Measurements from ENCODE around the gene DCXR.

The DCXR gene

GRCh38 chr17:82021107-82021899, 16.2 kb downstream of the DCXR start:
- peak; percentile 31 for DNase-seq

- no peak for DNase-seq
Measured at GRCh38 chr17:82020572-82021106, 16.9 kb downstream of the DCXR start.

DNA sequence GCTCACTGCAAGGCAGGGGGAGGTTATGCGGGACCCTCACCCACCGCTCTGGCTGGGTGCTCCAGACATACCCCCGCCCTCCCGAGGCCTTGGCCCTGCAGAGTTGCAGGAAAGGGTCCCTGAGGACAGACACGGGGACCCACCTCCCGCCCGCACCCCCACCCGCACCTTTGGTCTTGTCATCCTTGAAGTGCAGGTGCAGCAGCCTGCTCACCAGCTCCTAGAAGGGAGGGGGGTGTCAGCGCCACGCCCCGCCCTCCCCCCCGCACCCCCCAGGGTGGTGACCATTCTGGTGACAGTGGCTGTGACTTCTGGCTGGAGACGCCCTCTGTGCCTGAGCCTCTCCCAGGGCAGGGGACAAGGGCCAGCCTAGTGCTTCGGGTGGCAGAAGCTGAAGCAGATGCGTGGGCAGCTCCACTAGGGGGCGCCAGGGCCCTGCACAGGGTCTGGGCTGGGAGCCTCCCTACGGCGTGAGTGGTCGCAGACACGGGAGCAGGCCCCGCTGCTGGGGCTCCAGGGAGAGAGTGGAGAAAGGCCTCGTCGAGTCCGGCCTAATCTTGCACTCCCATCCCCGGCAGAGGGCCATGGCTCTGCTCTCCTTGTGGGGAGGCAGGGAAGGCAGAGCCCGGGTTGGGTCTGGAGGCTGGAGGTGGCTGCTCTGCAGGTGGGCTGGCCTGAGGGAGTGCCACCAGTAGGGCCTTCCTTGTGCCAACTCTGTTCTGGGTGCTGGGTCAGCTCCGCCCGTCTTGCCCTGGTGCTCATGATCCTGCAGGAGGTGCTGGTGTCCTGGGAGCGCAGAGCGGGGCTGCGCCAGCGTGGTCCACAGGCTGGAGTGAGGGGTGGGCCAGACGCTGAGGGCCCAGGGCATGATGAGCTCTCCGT, 17.6 kb downstream of the DCXR start:
- DNase-seq: no peak

DNA sequence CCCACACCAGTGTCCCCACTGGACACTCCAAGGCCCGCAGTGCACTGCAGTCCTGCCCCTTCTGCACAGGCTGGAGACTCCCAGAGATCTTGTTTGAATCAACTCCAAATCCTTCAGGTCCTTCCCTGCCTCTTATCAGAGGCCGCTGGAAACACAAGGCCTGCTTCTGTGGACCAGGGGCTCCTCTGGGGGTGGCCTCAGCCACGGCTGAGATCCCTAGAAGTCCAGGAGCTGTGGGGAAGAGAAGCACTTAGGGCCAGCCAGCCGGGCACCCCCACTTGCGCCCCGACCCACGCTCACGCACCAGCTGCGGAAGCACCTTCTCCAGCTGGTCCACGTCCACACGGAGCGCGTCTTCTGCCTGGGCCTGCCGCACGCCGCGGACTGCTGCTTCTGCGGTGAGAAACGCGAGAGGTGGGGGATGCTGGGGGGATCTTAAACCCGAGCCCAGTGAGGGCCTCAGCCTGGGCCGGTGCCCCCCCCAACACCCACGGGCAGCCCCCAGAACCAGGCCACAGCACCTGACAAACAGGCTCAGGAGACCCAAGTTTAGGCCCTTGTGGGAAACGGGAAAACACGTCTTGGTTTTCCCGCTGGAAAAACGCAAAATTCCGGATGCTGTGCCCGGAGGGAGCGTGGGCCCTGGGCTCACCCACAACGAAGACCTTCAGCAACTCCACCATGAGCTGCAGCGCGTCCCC, 18.4 kb downstream of the DCXR start:
- DNase-seq: no peak

DNA sequence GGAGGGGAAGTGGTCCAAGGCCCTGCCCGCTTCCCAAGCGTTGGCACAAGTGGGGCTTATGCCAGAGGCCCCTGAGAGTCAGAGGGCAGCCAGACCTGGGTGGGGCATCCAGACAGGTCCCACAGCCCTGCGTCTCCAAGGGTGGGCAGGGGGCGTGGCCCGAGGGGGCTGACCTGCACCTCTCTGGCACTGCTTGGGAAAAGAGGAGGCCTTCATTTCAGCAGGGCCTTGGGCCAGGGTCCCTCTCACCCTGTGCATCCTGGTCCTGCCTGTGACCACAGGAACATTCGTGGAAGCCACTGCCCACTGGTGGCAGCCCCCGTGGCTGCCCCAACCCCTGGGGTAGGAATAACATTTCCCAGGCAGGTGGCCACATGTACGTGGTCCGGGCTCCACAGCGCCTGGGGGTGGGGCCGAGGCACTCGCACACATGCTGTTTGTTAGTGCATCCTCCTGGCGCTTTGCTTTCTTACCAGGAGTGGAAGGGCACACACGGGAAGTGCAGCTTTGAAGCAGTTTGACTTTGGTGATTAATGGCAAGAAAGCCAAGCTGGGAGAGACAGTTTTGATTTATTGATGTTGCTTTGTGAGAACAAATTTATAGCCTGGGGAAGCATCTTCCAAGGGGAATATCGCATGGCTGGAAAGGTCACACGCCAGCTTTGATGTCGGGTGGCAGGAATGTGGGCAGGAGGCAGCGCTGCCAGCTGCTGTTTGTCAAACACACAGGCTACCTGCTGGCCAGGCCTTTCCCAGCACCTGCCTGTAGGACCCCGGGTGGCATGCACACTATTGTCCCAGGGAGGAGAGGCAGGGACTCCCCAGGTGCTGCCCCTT, 19.1 kb downstream of the DCXR start:
- DNase-seq: no peak

- DNase-seq: no peak
Measured at GRCh38 chr17:82017612-82018151, 19.8 kb downstream of the DCXR start.

DNA sequence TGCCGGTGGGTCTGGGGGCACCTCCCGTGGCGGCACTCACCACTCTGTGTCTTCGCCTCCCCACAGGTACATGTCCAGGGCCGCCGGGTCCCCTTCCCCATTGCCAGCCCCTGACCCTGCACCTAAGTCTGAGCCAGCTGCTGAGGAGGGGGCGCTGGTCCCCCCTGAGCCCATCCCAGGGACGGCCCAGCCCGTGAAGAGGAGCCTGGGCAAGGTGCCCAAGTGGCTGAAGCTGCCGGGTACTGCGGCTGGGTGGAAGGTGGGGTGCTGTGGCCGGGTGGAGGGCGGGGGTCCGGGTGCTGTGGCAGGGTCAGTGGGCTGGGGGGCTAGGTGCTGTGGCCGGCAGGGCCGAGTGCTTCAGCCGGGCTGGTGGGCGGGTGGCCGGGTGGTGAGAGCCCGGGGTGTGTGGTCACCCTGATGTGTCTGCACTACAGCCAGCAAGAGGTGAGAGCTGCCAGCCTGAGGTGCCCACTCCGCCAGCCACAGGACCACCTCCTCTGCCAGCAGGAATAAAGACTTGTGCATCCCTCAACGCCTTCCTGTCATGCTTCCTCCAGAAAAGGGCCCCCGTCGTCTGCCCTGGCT, 20.5 kb downstream of the DCXR start:
- no peak for DNase-seq

- no peak for DNase-seq
Measured at GRCh38 chr17:82016061-82016874, 21.2 kb downstream of the DCXR start.

GRCh38 chr17:82015311-82015971, 22.1 kb downstream of the DCXR start:
- DNase-seq: no peak

GRCh38 chr17:82014971-82015310, 22.6 kb downstream of the DCXR start:
- no peak for DNase-seq

DNA sequence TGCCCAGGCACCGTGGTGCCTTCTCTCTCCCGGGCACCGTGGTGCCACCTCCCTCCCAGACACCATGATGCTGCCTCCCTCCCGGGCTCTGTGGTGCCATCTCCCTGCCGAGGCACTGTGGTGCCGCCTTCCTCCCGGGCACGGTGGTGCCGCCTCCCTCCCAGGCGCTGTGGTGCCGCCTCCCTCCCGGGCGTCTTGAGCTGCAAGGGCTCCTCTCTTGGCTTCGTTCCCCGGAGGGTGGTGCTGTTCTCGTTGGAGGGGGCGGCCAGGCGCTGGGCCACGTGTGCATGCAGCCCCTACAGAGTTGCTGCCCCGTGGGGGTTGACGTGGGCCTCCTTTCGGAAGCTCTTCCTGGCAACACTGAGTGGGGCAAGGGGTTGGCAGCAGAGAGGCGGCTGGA, 23.1 kb downstream of the DCXR start:
- no peak for DNase-seq

GRCh38 chr17:82013772-82014321, 23.6 kb downstream of the DCXR start:
- DNase-seq: no peak

DNA sequence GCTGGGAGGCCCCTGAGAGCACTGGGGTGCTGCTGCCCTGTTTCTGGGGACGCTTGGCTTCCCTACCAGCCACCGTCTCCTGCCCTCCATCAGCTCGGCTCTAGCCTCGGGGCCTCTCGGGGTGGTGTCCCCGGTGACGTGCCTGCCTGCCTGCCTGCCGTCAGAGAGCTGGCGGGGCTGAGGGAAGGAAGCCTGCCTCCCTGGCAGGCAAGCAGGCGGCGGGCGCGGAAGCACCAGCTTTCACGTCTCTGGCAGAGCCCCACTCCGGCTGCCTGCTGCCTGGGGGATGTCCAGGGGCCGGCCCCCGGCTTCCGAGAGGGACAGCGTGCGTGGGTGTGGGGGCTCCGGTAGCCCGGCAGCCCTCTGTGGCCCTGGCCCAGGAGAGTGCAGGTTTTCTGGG, 24.2 kb downstream of the DCXR start:
- DNase-seq: no peak

DNA sequence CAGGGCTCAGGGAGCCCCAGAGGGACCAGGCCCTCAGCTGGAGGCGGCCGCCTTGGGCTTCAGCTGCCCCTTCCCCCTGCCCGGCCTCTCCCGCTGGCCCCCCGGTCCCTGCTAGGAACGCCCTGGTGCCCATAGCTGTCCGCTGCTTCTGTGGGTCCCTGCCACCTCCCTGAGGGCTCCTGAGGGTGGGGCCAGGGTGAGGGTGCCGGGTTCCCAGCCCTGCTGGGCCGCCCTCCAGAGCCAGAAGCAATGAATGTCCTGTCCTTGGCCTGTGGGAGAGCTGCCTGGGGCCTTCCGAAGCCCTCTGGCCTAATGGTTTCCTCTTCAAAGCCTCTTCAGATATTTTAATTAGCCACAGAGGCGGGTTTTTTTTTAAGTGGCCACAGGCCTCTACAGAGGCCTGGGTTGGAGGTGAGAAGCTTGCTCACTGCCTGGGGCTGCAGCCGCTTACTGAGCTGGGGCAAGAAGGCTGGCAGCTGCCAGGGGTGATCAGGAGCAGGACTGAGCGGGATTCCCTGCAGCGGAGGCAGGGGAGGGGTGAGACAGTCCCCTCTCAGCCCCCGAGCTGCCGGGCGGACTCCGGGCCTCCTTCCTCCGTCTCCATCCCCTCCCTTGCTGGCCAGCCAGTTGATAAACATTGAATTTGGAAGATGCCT, 24.7 kb downstream of the DCXR start:
- DNase-seq: no peak

- DNase-seq: no peak
Measured at GRCh38 chr17:82012261-82012639, 25.2 kb downstream of the DCXR start.

- DNase-seq: no peak
Measured at GRCh38 chr17:82011617-82012187, 25.8 kb downstream of the DCXR start.

- DNase-seq: no peak
Measured at GRCh38 chr17:82010575-82011525, 26.6 kb downstream of the DCXR start.

GRCh38 chr17:82009413-82009812, 28.1 kb downstream of the DCXR start:
- DNase-seq: no peak

All from NCI-H1092 (cell line).